GM12878 (cell line): ENCODE measurements around the gene KLF12. TPM values are rescaled to one million over a fixed set of nuclear protein-coding genes. Genes with fewer than 3 reads are reported as not detected.

Experiments used
- ATAC-seq: fragments of 200-7000 bp; cut with Tn5 transposase; 3 replicates; pipeline ENCODE4 v1.9.1; 2020; ENCODE audit warnings: mild to moderate bottlenecking, moderate library complexity
- BruUV-seq: library from RNA; stranded (reverse); fragments of 400-500 nt; replicated peaks from 2 replicates; lab custom pipeline; 2021; lab: Mats Ljungman, UMichigan
- CTCF ChIA-PET: fragments of 300-600 bp; sonication (Branson Sonifier 250); formaldehyde crosslinking; extraction: SDS; loops from one replicate; lab custom pipeline; 2021; ENCODE audit warnings: inconsistent platforms; lab: Yijun Ruan, JAX
- POLR2A ChIA-PET: fragments of 350-600 bp; formaldehyde crosslinking; extraction: SDS; loops from one replicate; lab custom pipeline; 2021; ENCODE audit warnings: inconsistent platforms; lab: Charles Lee
- RAD21 ChIA-PET: fragments of 300-600 bp; sonication (Branson Sonifier 250); formaldehyde crosslinking; loops from one replicate; lab custom pipeline; 2023; ENCODE audit warnings: antibody characterized with exemption; ENCODE audit not compliant: unreplicated experiment; lab: Charles Lee
- SMC1A ChIA-PET: fragments of 300-600 bp; sonication (Branson Sonifier 250); formaldehyde crosslinking; loops from one replicate; lab custom pipeline; 2023; ENCODE audit not compliant: unreplicated experiment, uncharacterized antibody; lab: Charles Lee
- DNase-seq: peaks from one replicate; pipeline ENCODE4 v3.0.0-alpha.2; 2011; ENCODE audit warnings: low read depth, low spot score
- FAIRE-seq: peaks from 3 replicates; lab custom pipeline; 2011; peaks lifted over from hg19 to GRCh38; lab: Jason Lieb, UNC
- H2AFZ ChIP-seq: 2 replicates; pipeline ENCODE4 v1.6.0; 2011; ENCODE audit warnings: low read depth, low read length, control low read depth; ENCODE audit not compliant: control insufficient read depth
- H3K27ac ChIP-seq: 2 replicates; pipeline ENCODE4 v1.5.1; 2011; ENCODE audit warnings: control low read depth; ENCODE audit not compliant: control insufficient read depth, insufficient read depth
- H3K27me3 ChIP-seq, 2 experiments: replicated peaks in 1 of 2; 2 replicates each; pipeline versions ENCODE4 v1.6.0 to v1.6.1; 2011; ENCODE audit warnings: low read length in 1 of 2; ENCODE audit not compliant: control insufficient read depth in 2 of 2, insufficient read depth in 2 of 2
- H3K36me3 ChIP-seq, 2 experiments: 2 replicates each; pipeline ENCODE4 v1.5.1; 2011; ENCODE audit warnings: low read length in 1 of 2; ENCODE audit not compliant: control insufficient read depth in 2 of 2, insufficient read depth in 2 of 2
- H3K4me1 ChIP-seq: 2 replicates; pipeline ENCODE4 v1.6.1; 2011; ENCODE audit warnings: mild to moderate bottlenecking, low read length, moderate library complexity, mixed read lengths; ENCODE audit not compliant: control insufficient read depth, insufficient read depth
- H3K4me2 ChIP-seq: 2 replicates; pipeline ENCODE4 v1.6.0; 2011; ENCODE audit warnings: control low read depth; ENCODE audit not compliant: control insufficient read depth, insufficient read depth
- H3K4me3 ChIP-seq: fragments of 200-600 bp; sonication (generic); 2 replicates; pipeline ENCODE4 v1.5.1; 2016
- H3K79me2 ChIP-seq: 2 replicates; pipeline ENCODE4 v1.6.0; 2011; ENCODE audit warnings: low read length; ENCODE audit not compliant: control insufficient read depth, insufficient read depth
- H3K9ac ChIP-seq: 2 replicates; pipeline ENCODE4 v1.8.0; 2011; ENCODE audit warnings: low read length, control low read depth, mixed read lengths; ENCODE audit not compliant: control insufficient read depth, insufficient read depth
- H3K9me3 ChIP-seq: replicated peaks from 3 replicates; pipeline ENCODE4 v1.5.1; 2011; ENCODE audit warnings: mild to moderate bottlenecking, low read length; ENCODE audit not compliant: control insufficient read depth, insufficient read depth
- H4K20me1 ChIP-seq: 2 replicates; pipeline ENCODE4 v1.6.0; 2011; ENCODE audit not compliant: control insufficient read depth, insufficient read depth
- CTCF ChIP-seq, 3 experiments: IDR thresholded peaks in 2 of 3; conservative IDR thresholded peaks in 1 of 3; 2 replicates each; pipeline ENCODE4 v1.5.1; 2011; ENCODE audit warnings: low read depth in 3 of 3, low read length in 3 of 3, mild to moderate bottlenecking in 3 of 3, control low read depth in 2 of 3, moderate library complexity in 2 of 3, inconsistent platforms in 1 of 3, mixed read lengths in 1 of 3; ENCODE audit not compliant: control insufficient read depth in 2 of 3, insufficient read depth in 1 of 3; ENCODE audit errors: extremely low read depth in 1 of 3
- EGR1 ChIP-seq, 2 experiments: IDR thresholded peaks; 1 replicate in 1 of 2; 2 replicates in 1 of 2; pipeline ENCODE4 v1.6.1; 2011 to 2012; ENCODE audit warnings: low read depth in 2 of 2, low read length in 2 of 2, borderline replicate concordance in 1 of 2, mild to moderate bottlenecking in 1 of 2, moderate library complexity in 1 of 2
- HCFC1 ChIP-seq: fragments of 150-350 bp; IDR thresholded peaks from 2 replicates; pipeline ENCODE4 v1.6.1; 2014; ENCODE audit warnings: low read length
- JUND ChIP-seq: IDR thresholded peaks from 2 replicates; pipeline ENCODE4 v1.6.1; 2012; ENCODE audit warnings: low read depth, mild to moderate bottlenecking, low read length, improper control_type of control experiment, moderate library complexity
- MTA2 ChIP-seq: fragments of 450-650 bp; IDR thresholded peaks from 2 replicates; pipeline ENCODE4 v1.6.1; 2016; ENCODE audit warnings: low read depth, mild to moderate bottlenecking, moderate library complexity
- NBN ChIP-seq: fragments of 450-650 bp; IDR thresholded peaks from 2 replicates; pipeline ENCODE4 v1.6.1; 2016
- NKRF ChIP-seq: fragments of 450-650 bp; conservative IDR thresholded peaks from 2 replicates; pipeline ENCODE4 v1.6.1; 2017; ENCODE audit warnings: mild to moderate bottlenecking, moderate library complexity
- RAD51 ChIP-seq: fragments of 450-650 bp; IDR thresholded peaks from 2 replicates; pipeline ENCODE4 v1.6.1; 2016; ENCODE audit warnings: moderate library complexity, mild to moderate bottlenecking, inconsistent platforms
- STAT1 ChIP-seq: fragments of 450-650 bp; conservative IDR thresholded peaks from 2 replicates; pipeline ENCODE4 v1.6.1; 2014; ENCODE audit warnings: antibody characterized with exemption, mild to moderate bottlenecking
- SUPT20H ChIP-seq: IDR thresholded peaks from 2 replicates; pipeline ENCODE4 v1.6.1; 2011; ENCODE audit warnings: low read depth, mild to moderate bottlenecking, low read length, moderate library complexity, borderline replicate concordance; ENCODE audit not compliant: control insufficient read depth
- ZNF207 ChIP-seq: fragments of 450-650 bp; IDR thresholded peaks from 2 replicates; pipeline ENCODE4 v1.6.1; 2014; ENCODE audit warnings: antibody characterized with exemption, mild to moderate bottlenecking, borderline replicate concordance
- ZNF24 ChIP-seq: fragments of 450-650 bp; IDR thresholded peaks from 2 replicates; pipeline ENCODE4 v1.6.1; 2017; ENCODE audit warnings: antibody characterized with exemption, mild to moderate bottlenecking
- ZSCAN29 ChIP-seq: fragments of 450-650 bp; IDR thresholded peaks from 2 replicates; pipeline ENCODE4 v1.6.1; 2017; ENCODE audit warnings: mild to moderate bottlenecking, moderate library complexity
- WGBS: methylation state at CpG from one replicate; pipeline ENCODE4 v1.1.6; 2016; ENCODE audit warnings: low lambda C conversion rate; ENCODE audit not compliant: insufficient replicate concordance, insufficient coverage; ENCODE audit errors: missing lambda C conversion rate; 5-methylcytosine and 5-hydroxymethylcytosine counted together
- in situ Hi-C: fragments of 300-500 bp; cut with MboI; formaldehyde crosslinking; loops from 9 replicates; pipeline ENCODE4 v1.14.3; 2018; ENCODE audit warnings: mixed read lengths
- intact Hi-C: fragments of 100-400 bp; cut with micrococcal nuclease; formaldehyde crosslinking; loops from one replicate; pipeline ENCODE4 v1.14.2; 2022; ENCODE audit not compliant: unreplicated experiment
- polyA plus RNA-seq, 11 experiments: library from polyadenylated mRNA; depleted of rRNA in 4 of 11; unstranded in 6 of 11; stranded (reverse) in 5 of 11; fragments of >200 nt; fragmentation: Nextera tagmentation in 4 of 11; fragmentation: Illumina TruSeq in 1 of 11; extraction: Ambion mirVana in 4 of 11; extraction: Trizol in 1 of 11; gene quantifications; 1 replicate in 1 of 11; 2 replicates in 10 of 11; pipeline versions ENCODE4 v1.2.1 to v1.2.3, GENCODE V29; 2011 to 2016; ENCODE audit warnings: inconsistent platforms in 2 of 11, missing spikeins in 2 of 11, low read depth in 1 of 11
- total RNA-seq, 4 experiments: library from RNA; depleted of rRNA in 3 of 4; stranded (reverse); fragments of >200 nt in 3 of 4; fragmentation: Illumina TruSeq in 1 of 4; extraction: Trizol in 1 of 4; gene quantifications; 2 replicates each; pipeline versions ENCODE4 v1.2.1 to v1.2.3, GENCODE V29; 2013 to 2021
- TF ChIP-seq, protein P1 (sequence below): fragments of 450-650 bp; IDR thresholded peaks from 2 replicates; pipeline ENCODE4 v1.6.1; 2016; ENCODE audit warnings: mild to moderate bottlenecking

Gene KLF12
- total and polyA plus RNA-seq, 10 of the 15 experiments (the other 5 are each of a cell fraction or from before 2014, with no cell fraction given), result 0.11 to 11.4 (median 0.98) TPM

DNA sequence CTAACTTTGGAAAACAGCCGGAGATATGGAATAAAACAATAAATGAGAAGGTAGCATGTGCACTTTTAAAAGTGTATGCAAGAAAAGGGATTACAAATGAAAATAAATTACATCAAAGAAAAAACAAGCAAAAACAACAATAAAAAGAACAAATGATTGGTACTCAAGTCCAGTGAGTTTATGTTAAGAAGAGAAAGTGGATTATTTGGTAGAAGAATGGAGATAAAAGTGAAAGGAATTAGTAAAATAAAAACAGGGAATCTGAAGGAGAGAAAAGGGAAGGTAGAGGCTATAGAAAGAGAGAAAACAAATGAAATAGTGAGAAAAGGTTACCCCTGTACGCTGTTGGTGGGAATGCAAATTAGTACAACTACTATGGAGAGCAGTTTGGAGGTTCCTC, 28.6 kb upstream of the KLF12 start:
- Histone ChIP-seq H3K4me3 (no peak overlapping the region), H3K4me2 (no peak overlapping the region), H3K36me3 (no peaks in the 10 kb centered on the region), H4K20me1 (no peaks in the 10 kb centered on the region), H3K27me3 (no peaks in the 10 kb centered on the region; a peak in 2 of 4 replicates), H2AFZ (no peak overlapping the region), H3K9me3 (no peaks in the 10 kb centered on the region), H3K4me1 (no peaks in the 10 kb centered on the region), H3K27ac (no peak overlapping the region), H3K9ac (no peak overlapping the region), H3K79me2 (no peaks in the 10 kb centered on the region)
- CTCF ChIA-PET, result no interaction called here
- POLR2A ChIA-PET, result no interaction called here
- in situ Hi-C loops (no loop called here), intact Hi-C loops (no loop called here)
- no TSS peak for BruUV-seq
- no peak for TF ChIP-seq STAT1
- TF ChIP-seq EGR1 (IDR thresholded peaks at IDR 0.05; ENCODE audit: borderline replicate concordance in 1 of 2, low read depth in 2 of 2, low read length in 2 of 2), result no peak
- 54% methylated on average over 2 of the region's 2 CpGs for WGBS
- RAD21 ChIA-PET, result no interaction called here
- FAIRE-seq (no peak), DNase-seq (no peak), ATAC-seq (no peak)
- SMC1A ChIA-PET, result interaction anchor here (1.7 kb wide), 1 partner anchor 25 kb away, joined by 4 read pairs; no protein-coding TSS in a partner anchor

GRCh38 chr13:74162135-74162534, 27.9 kb upstream of the KLF12 start:
- Histone ChIP-seq H2AFZ (no peak overlapping the region), H3K4me1 (no peaks in the 10 kb centered on the region), H3K9ac (no peak overlapping the region), H4K20me1 (no peaks in the 10 kb centered on the region), H3K4me3 (no peak overlapping the region), H3K79me2 (no peaks in the 10 kb centered on the region), H3K36me3 (no peaks in the 10 kb centered on the region), H3K4me2 (no peak overlapping the region), H3K27me3 (no peaks in the 10 kb centered on the region; a peak in 2 of 4 replicates), H3K27ac (no peak overlapping the region), H3K9me3 (no peaks in the 10 kb centered on the region)
- ChIA-PET SMC1A (no interaction called here), CTCF (no interaction called here), POLR2A (no interaction called here), RAD21 (no interaction called here)
- intact Hi-C loops (no loop called here), in situ Hi-C loops (no loop called here)
- FAIRE-seq (no peak), ATAC-seq (no peak), DNase-seq (no peak)
- WGBS, result 78% methylated on average over 2 of the region's 2 CpGs
- no TSS peak for BruUV-seq
- TF ChIP-seq RAD51 (no peak), ZSCAN29 (no peak), NKRF (no peak), ZNF207 (no peak), HCFC1 (no peak), JUND (no peak), NBN (no peak), MTA2 (no peak), ZNF24 (no peak), SUPT20H (no peak), CTCF (IDR thresholded peaks at IDR 0.05 in 2 of 3, conservative IDR thresholded peaks at IDR 0.05 in 1 of 3; ENCODE audit: control insufficient read depth in 2 of 3, extremely low read depth in 1 of 3, insufficient read depth in 1 of 3, low read depth in 3 of 3, low read length in 3 of 3) (no peak)
- TF ChIP-seq, protein P1, sequence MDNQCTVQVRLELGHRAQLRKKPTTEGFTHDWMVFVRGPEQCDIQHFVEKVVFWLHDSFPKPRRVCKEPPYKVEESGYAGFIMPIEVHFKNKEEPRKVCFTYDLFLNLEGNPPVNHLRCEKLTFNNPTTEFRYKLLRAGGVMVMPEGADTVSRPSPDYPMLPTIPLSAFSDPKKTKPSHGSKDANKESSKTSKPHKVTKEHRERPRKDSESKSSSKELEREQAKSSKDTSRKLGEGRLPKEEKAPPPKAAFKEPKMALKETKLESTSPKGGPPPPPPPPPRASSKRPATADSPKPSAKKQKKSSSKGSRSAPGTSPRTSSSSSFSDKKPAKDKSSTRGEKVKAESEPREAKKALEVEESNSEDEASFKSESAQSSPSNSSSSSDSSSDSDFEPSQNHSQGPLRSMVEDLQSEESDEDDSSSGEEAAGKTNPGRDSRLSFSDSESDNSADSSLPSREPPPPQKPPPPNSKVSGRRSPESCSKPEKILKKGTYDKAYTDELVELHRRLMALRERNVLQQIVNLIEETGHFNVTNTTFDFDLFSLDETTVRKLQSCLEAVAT, result no peak
